Heart left ventricle (tissue), 16 donors: ENCODE data around the gene SSMEM1. TPM values are rescaled to one million over a fixed set of nuclear protein-coding genes. Genes with fewer than 3 reads are reported as not detected.

ENCODE experiments used
- ATAC-seq, 4 donors: fragments of 200-7000 bp; cut with Tn5 transposase; one replicate each; pipeline ENCODE4 v1.9.1; 2020 to 2022; ENCODE audit warnings: moderate library complexity in 4 of 4, mild to moderate bottlenecking in 3 of 4, moderate number of reproducible peaks in 1 of 4
- DNase-seq, 5 donors: peaks; one replicate each; pipeline ENCODE4 v3.0.0-alpha.2; 2020
- H3K27ac ChIP-seq, 12 donors: fragments of 200-600 bp; sonication (generic) in 4 of 12; one replicate each; pipeline versions ENCODE4 v1.5.0 to v1.8.0; 2016 to 2022; ENCODE audit warnings: mild to moderate bottlenecking in 2 of 12
- H3K27me3 ChIP-seq, 9 donors: fragments of 200-600 bp; sonication (generic) in 2 of 9; one replicate each; pipeline versions ENCODE4 v1.5.1 to v1.8.0; 2016 to 2022; ENCODE audit warnings: mild to moderate bottlenecking in 3 of 9
- H3K36me3 ChIP-seq, 9 donors: fragments of 200-600 bp; sonication (generic) in 2 of 9; one replicate each; pipeline versions ENCODE4 v1.5.0 to v1.8.0; 2018 to 2022; ENCODE audit warnings: mild to moderate bottlenecking in 2 of 9
- H3K4me1 ChIP-seq, 12 donors: fragments of 200-600 bp; sonication (generic) in 4 of 12; one replicate each; pipeline versions ENCODE4 v1.5.0 to v1.8.0; 2016 to 2022; ENCODE audit warnings: mild to moderate bottlenecking in 3 of 12
- H3K4me3 ChIP-seq, 12 donors: fragments of 200-600 bp; sonication (generic) in 4 of 12; one replicate each; pipeline versions ENCODE4 v1.5.0 to v1.8.0; 2017 to 2022; ENCODE audit warnings: mild to moderate bottlenecking in 9 of 12, moderate library complexity in 4 of 12
- H3K9me3 ChIP-seq, 12 donors: fragments of 200-600 bp; sonication (generic) in 4 of 12; one replicate each; pipeline versions ENCODE4 v1.5.0 to v1.8.0; 2016 to 2022; ENCODE audit warnings: mild to moderate bottlenecking in 1 of 12
- CTCF ChIP-seq, 12 donors: fragments of 200-600 bp; sonication (generic) in 4 of 12; IDR thresholded peaks; one replicate each; pipeline versions ENCODE4 v1.5.0 to v1.8.0; 2018 to 2022; ENCODE audit warnings: antibody characterized with exemption in 12 of 12, mild to moderate bottlenecking in 5 of 12
- POLR2A ChIP-seq, 2 donors: fragments of 450-650 bp; IDR thresholded peaks; one replicate each; pipeline ENCODE4 v1.6.1; 2017; ENCODE audit warnings: antibody characterized with exemption in 2 of 2, mild to moderate bottlenecking in 2 of 2, moderate library complexity in 2 of 2
- WGBS, 4 donors: extraction: QIAGEN DNeasy Blood & Tissue Kit in 2 of 4; methylation state at CpG; one replicate each; pipeline versions ENCODE4 v1.1.5 to v1.1.7; 2013 to 2018; 5-methylcytosine and 5-hydroxymethylcytosine counted together
- intact Hi-C, 10 donors: fragments of 100-400 bp; cut with DNase I; formaldehyde crosslinking; loops; one replicate each; pipeline versions ENCODE4 v1.11.1 to v1.14.2; 2022
- polyA plus RNA-seq, 2 donors: library from polyadenylated mRNA; stranded (reverse); fragments of 200-250 nt; gene quantifications; one replicate each; pipeline ENCODE4 v1.2.3, GENCODE V29; 2013
- total RNA-seq, 9 donors: library from RNA; depleted of rRNA in 2 of 9; stranded (reverse); fragments of >200 nt in 2 of 9; fragmentation: NEBNext Ultra II Directional in 3 of 9; extraction: Animal tissue kit (Norgen Biotek cat#: 25700) in 3 of 9; gene quantifications; one replicate each; pipeline versions ENCODE4 v1.1.0 to v1.2.4, GENCODE V29; 2016 to 2023
- donor health status: ischemic (EF 13 %, LVEDD 7.1; RV severe dilation, severe dysfunction).
- donor health status: healthy with polysubstance abuse.
- donor health status: DM: no; HTN: yes; CAD: no.
- donor health status: DM: no; HTN: no; CAD: no.
- donor health status: ischemic (EF 25% LVEDD 6.9; RV normal size, moderate dysfunction).
- donor health status: ischemic (EF 25% LVEDD 5.7; RV mildly dilated, moderate dysfunction).
- donor health status: healthy.
- donor health status: DM: yes; HTN: yes; CAD: no.
- donor health status: ischemic (EF 35%, LVEDD 5.7; RV mildly dilated, moderate dysfunction).
- donor health status: nonischemic (EF 11% LVEDD 7.7; RV severe dilation, severe dysfunction).
- donor health status: DM: yes; HTN: yes; CAD: no.
- donor health status: PGD.
- donor health status: ischemic (EF 29% LVEDD 5.4; RV normal size, mild dysfunction).
- donor health status: nonischemic (EF 23%, LVEDD 6.1; RV moderate dilation, normal function).

Gene SSMEM1
- total and polyA plus RNA-seq, 11 donors: not detected

- no peak for ATAC-seq
- intact Hi-C loops: no loop called here
- no peak for TF ChIP-seq CTCF (IDR thresholded peaks at IDR 0.05)
- TF ChIP-seq POLR2A (IDR thresholded peaks at IDR 0.05): no peak
- Histone ChIP-seq H3K9me3 (no peaks in the 10 kb centered on the region), H3K4me3 (no peak overlapping the region), H3K4me1 (no peaks in the 10 kb centered on the region), H3K36me3 (no peaks in the 10 kb centered on the region), H3K27ac (no peak overlapping the region), H3K27me3 (no peaks in the 10 kb centered on the region)
- WGBS, 4 donors: 82 to 86% (median 84%) methylated on average over 5 of the region's 5 CpGs
- no peak for DNase-seq
Observed at GRCh38 chr7:130218806-130219620, 11.4 kb downstream of the SSMEM1 start.

GRCh38 chr7:130219871-130220270 lies 12.2 kb downstream of the SSMEM1 start:
- intact Hi-C loops: no loop called here
- Histone ChIP-seq H3K4me3 (no peak overlapping the region), H3K27ac (no peak overlapping the region), H3K27me3 (no peaks in the 10 kb centered on the region), H3K9me3 (no peaks in the 10 kb centered on the region), H3K36me3 (no peaks in the 10 kb centered on the region), H3K4me1 (no peaks in the 10 kb centered on the region)
- TF ChIP-seq CTCF (IDR thresholded peaks at IDR 0.05) (no peak), POLR2A (IDR thresholded peaks at IDR 0.05) (no peak)
- ATAC-seq (no peak), DNase-seq (no peak)
- WGBS, 4 donors: 88 to 93% (median 91%) methylated on average over 9 of the region's 9 CpGs

- TF ChIP-seq POLR2A (IDR thresholded peaks at IDR 0.05) (no peak), CTCF (IDR thresholded peaks at IDR 0.05) (no peak)
- intact Hi-C loops: no loop called here
- H3K27ac ChIP-seq: no peak overlapping the region
- no peaks in the 10 kb centered on the region for H3K4me1 ChIP-seq
- no peaks in the 10 kb centered on the region for H3K27me3 ChIP-seq
- H3K9me3 ChIP-seq: peaks cover 0 to 3% (median 0%) of the 10 kb centered on the region in 12 donors
- ATAC-seq: no peak
- no peak overlapping the region for H3K4me3 ChIP-seq
- no peaks in the 10 kb centered on the region for H3K36me3 ChIP-seq
- 86 to 94% (median 94%) methylated on average over 4 of the region's 4 CpGs for WGBS, 4 donors
- no peak for DNase-seq
Observed at GRCh38 chr7:130221746-130222145, 14.1 kb downstream of the SSMEM1 start.

GRCh38 chr7:130223646-130224045 lies 16.0 kb downstream of the SSMEM1 start:
- Histone ChIP-seq H3K27me3 (no peaks in the 10 kb centered on the region), H3K4me3 (no peak overlapping the region), H3K4me1 (peaks cover 0 to 5% (median 0%) of the 10 kb centered on the region in 12 donors), H3K36me3 (no peaks in the 10 kb centered on the region), H3K9me3 (peaks cover 0 to 3% (median 0%) of the 10 kb centered on the region in 12 donors), H3K27ac (no peak overlapping the region)
- intact Hi-C loops: no loop called here
- ATAC-seq (no peak), DNase-seq (no peak)
- WGBS, 4 donors: 59 to 80% (median 65%) methylated on average over 1 of the region's 1 CpG
- TF ChIP-seq CTCF (IDR thresholded peaks at IDR 0.05): no peak
